SK-N-SH (cell line): ENCODE data around the gene EDN3.
"Not testable (repeated sequence)": the region's sequence is repeated elsewhere in the genome, so short reads cannot be mapped to it uniquely, and the experiment has no call there.

Experiments
- ELF1 ChIP-seq: IDR thresholded peaks from 2 replicates; pipeline ENCODE4 v1.4.0; 2012
- FOXM1 ChIP-seq: IDR thresholded peaks from 2 replicates; pipeline ENCODE4 v1.4.0; 2012; ENCODE audit warnings: low read depth, mild to moderate bottlenecking
- RXRA ChIP-seq: IDR thresholded peaks from 2 replicates; pipeline ENCODE4 v1.4.0; 2012; ENCODE audit warnings: low read depth, mild to moderate bottlenecking, borderline replicate concordance

DNA sequence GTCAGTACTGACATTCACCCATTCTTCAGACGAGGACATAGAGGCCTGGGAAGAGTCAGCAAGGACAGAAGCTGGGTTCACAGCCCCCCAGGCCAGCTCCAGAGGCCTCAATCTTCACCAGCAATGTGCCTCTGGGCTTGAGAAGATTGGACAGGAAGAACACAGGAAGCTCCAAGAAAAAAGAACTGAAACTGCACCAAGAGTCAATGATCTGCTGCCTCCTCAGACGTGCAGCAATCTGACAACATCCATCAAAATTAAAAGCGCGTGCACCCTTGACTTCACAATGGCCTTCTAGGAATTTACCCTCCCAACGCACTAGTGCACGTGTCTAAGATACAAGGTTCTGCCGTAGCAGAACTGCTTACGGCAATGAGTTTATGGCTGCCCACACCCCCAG is 38.0 kb downstream of the EDN3 start:
- TF ChIP-seq ELF1, FOXM1, RXRA: not testable (repeated sequence)
